GM21825 (cell line): Measurements from ENCODE around the gene BATF.
A peak's percentile ranks its signal among the peaks of the same experiment; 100 is the strongest.

Experiments used
- ATAC-seq: cut with Tn5 transposase; IDR thresholded peaks from one replicate; pipeline ENCODE4 v1.9.1; 2021; ENCODE audit warnings: mild to moderate bottlenecking, moderate library complexity; ENCODE audit not compliant: unreplicated experiment

The BATF gene

DNA sequence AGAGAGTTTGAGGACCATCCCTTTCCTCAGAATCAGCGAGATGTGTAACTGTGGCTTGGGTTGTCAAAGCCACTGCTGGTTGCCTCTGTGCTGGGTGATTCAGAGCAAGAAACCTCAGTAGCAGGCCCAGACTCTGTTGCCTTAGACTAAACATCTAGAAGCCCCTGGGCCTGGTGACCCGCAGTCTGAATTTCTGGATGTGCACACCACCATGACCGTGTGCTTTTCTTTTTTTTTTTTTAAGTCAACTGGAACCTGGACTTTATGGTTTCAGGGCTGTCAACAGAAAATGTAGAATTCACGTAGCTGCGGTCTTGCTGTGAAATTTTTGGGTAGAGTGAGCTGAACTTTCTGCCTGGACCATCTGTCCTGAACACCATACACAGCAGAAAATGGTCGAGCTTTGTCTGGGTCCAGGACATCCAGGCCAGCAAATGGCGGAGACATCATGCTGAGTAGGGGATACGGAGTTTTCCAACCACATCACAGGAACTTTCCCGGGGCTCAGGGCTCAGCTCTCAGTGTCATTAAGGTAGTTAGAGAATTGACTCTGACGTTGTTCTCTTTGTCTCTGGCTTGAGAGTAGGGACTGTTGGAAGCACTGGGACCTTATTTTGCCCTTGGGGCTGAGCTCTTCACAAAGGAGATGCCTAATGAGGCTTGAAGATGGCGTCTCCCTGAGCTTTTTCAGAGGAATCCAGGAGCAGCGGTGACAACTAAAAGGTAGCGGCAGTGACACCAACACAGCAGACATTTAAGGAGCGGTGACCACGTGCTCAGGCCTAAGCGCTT is 23.0 kb upstream of the BATF start:
- peak; percentile 71 for ATAC-seq

DNA sequence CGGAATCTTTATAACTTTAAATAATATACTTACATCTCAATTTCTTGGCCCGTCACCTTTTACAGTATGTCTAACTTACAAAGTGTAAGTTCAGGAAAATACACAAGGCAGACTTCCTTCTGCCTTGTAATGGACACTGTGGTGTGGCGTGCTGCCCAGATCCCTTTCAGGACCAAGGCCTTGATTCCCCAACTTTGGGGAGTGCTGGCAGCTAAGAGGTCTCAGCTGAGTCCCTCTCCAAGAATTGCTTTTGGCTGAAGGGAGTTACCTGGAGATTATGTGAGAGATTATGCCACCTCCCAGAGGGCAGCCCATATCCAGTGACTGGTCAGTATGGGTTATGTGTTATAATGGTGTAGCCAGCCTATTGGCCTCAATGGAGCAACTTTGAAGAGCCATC is 21.2 kb upstream of the BATF start:
- no peak for ATAC-seq

DNA sequence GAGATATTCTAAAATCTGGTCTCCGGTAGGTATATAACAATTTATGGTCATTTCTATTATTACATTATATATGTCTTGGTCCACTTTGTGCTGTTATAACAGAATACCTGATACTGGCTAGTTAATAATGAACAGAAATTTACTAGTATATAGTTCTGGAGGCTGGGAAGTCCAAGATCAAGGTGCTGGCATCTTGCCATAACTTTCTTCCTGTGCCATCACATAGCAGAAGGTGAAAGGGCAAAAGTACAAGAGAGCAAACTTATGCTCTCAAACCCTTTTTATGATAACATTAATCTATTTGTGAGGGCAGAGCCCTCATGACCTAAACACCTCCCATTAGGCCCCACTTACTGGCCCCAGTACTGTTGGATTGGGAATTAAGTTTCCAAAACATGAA is 17.9 kb upstream of the BATF start:
- ATAC-seq: no peak

DNA sequence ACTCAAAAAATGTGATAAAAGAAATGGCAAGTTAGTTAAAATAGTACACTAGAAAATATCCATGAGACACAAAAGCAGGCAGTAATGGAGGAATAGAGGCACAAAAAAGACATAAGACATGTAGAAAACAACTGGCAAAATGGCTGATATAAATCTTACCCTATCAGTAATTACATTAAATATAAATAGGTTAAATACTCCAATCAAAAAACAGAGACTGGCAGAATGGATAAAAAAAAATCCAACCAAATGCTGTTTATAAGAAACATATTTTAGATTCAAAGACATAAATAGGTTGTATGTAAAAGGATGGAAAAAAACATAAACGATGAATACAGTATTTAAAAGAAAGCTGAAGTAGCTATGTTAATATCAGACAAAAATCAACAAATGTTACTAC is 15.3 kb upstream of the BATF start:
- ATAC-seq: no peak

DNA sequence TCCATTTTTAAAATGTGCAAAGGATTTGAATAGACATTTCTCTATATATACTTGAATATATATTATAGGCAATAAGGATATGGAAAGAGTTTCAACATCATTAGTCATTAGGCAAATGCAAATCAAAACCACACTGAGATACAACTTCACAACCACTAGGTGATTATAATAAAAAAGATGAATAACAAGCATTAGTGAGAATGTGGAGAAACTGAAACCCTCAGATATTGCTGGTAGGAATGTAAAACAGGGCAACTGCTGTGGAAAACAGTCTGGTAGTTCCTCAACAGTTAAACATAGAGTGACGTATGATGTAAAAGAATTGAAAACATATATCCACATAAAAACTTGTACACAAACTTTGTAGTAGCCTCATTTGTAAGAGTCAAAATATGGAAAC is 11.7 kb upstream of the BATF start:
- ATAC-seq: no peak

DNA sequence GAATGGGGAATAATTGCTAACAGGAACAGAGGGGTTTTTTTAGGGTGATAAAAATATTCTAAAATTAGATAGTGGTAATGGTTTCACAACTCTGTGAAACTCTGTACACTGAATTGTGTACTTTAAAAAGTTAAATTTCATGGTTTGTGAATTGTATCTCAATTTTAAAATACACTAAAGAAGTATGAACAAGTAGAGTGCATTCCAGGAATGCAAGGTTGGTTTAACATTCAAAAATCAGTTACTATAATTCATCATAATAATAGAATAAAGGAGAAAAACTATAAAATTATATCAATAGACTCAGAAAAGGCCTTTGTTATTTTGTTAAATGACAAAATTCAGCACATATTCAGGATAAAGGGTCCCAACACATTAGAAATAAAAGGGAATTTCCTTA is 11.1 kb upstream of the BATF start:
- no peak for ATAC-seq

DNA sequence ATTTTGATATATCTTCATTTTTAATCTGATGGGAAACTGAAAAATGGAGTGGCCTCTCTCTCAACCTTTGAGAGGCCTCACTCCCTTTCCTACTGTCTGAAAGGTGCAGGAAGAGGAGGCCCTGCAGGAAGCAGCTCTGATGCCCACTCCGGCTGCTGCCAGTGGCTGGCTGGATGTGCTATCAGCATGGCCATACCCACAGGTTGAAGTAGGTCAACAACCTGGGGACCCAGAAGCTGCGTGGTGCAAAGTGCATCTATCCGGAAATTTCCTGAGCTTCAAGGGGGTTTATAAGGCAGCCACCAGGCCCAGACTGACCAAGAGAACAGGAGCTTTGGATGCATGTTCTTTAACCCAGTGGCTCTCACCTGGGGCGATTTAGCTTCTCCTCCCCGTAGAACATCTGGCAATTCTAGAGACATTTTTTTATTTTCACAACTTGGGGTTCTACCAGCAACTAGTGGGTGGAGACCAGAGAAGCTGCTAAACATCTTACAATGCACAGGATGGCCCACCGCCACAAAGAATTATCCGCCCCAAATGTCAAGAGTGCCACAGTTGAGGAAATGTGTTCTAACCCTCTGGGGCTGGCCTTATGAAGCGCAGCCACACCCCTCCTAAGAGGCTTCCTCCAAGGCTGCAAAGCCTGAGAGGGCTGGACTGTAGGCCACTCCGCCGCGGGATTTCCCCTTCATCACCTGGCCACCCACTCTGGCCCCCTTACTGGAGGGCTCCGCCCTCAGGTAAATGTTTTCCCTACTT is 8.2 kb upstream of the BATF start:
- ATAC-seq: peak; percentile 24

DNA sequence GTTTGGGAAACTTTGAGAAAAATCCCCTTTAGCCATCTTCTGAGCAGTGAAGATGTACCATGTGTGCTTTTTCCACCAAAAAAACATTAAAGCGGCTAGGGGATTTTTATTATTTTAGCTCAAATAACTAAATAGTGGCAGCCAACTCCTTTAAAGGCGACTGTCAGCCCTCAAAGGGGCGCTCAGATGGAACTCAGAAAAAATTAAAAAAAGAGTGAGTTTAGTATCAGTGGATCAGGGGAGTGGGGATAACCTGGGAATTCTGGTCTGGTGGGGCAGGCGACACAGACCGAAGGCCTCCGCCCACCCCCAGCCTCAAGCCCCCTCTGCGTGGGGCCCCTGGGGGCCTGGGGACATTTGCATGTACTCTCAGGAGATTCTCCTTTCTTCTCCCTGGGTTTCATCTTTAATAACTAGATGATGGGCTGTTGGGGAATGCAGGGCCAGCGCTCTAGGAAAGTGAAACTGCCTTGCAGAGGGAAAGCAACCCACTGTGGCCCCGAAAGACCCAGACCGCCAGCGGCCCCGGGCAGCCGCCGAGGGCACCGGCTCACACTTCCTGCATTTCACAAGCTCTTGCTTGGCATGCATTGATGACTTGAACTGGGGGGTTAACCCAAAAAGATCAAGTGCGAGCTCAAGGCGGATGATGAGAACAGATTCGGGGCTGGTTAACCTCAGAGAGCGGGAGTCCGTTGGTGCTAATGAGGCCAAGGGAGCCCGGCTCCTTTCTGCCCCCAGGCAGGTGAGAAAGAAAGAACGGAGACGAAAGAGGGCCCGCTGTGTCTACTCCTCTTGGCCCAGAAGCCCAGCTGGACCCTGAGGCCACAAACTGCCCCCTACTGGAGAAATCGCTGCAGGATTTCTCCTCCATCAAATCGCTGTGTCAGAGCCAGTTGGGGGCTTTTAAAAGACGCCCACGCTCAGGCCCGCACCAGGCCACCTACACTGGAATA is 7.3 kb upstream of the BATF start:
- peak; percentile 50 for ATAC-seq

DNA sequence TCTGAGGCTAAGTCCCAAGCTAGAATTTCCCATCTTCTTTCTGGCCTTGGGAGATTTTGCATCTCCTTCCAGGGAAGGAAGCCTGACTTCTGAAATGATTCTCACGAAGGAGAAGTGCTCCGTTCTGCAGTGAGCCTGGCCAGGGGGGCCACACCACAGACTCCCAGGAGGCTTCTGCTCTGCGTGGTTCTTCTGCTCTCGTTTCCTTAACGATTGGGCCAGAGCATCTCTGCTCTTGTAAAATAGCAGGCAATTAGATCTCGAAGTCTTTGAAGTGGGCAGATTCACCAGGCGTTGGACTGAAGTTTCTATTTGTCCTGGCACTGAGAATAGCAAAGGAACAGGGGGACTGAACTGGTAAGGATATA is 6.7 kb upstream of the BATF start:
- ATAC-seq: peak; percentile 38

DNA sequence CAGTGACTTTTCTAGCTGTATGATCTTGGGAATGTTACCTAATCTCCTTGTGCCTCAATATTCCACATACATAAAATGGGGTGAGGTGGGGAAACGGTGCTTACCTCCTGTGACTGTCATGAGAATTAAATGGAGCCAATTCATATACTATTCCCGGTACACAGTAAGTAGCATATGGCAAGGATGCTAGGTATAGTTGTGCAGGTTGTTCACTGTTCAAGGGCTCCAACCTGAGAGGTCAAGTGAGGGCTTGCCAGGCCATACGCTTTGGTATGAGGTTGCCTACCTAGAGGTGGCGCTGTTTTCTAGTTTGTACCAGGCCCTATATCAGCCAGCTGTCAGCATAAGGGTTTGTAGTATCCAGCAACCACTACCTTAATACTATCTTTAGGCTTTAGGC is 3.6 kb upstream of the BATF start:
- no peak for ATAC-seq

DNA sequence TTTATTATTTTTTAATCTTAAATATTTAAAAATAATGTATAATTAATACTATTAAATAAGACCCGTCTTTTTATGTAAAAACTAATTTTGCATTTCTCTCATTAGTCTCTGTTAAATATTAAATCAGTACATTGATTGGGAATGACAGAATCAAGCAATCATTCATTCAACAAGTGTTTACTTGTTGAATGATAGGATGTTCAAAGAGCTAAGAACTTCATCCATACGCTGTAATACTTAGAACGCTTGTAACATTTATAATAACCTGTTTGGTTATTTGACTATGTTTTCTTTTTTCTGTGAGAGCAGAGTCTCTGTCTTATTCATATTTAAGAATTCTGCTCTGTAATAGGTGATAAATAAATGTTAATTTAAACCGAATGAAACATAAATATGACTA is 2.9 kb upstream of the BATF start:
- no peak for ATAC-seq

DNA sequence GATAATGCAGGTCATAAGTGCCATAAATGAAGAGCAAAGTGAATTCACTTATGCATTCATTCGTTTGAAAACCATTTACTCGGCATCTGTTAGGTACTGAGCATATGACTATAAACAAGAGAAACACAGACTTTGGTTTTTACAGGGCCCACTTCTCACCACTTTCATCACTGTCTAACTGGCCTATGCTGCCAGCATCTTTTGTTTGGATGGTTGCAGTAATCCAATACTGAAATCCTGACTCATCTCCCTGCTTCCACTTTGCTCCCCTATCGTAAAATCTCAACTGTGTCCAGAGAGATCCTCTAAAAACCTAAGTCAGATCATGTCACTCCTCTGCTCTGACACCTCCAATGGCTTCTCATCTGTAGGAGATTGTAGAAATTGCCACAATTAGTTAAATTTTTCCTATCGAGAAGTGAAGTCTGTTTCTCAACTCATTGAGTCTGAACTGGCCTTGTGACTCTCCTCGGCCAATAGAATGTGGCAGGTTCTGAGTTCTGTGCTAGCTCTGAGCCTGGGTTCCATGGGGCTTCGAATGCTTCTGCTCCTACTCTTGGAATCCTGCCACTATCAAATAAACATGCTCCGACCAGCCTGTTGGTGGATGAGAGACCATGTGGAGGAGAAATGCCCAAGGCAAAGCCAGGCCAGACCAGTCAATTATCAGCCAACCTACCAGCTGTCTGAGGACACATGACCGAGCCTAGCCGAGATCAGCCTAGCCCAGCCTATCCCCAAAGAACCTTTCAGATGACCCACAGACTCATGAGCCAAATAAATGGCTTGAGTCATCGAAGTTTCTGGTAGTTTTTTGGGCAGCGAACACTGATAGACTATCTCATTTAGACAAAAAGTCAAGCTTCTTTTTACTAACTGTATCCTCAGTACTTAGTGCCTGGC is 2.2 kb upstream of the BATF start:
- ATAC-seq: no peak

DNA sequence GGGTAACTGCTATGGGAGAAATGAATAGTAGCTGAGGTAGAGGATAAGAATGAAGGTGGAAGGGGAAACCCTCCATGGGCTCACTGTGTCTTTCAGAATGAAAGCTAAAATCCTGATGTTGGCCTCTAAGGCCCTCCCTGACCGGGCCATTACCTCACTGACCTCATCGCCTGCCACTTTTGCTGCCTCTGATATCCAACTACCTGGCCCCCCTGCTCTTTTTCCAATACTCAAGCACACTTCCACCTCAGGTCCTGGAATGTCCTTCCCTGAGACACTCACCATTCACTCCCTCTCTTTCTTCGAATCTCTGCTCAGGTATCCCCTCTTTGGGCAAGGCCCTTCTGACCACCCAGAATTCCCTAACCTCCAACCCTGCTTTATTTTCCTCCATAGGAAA is 1.4 kb upstream of the BATF start:
- ATAC-seq: no peak

DNA sequence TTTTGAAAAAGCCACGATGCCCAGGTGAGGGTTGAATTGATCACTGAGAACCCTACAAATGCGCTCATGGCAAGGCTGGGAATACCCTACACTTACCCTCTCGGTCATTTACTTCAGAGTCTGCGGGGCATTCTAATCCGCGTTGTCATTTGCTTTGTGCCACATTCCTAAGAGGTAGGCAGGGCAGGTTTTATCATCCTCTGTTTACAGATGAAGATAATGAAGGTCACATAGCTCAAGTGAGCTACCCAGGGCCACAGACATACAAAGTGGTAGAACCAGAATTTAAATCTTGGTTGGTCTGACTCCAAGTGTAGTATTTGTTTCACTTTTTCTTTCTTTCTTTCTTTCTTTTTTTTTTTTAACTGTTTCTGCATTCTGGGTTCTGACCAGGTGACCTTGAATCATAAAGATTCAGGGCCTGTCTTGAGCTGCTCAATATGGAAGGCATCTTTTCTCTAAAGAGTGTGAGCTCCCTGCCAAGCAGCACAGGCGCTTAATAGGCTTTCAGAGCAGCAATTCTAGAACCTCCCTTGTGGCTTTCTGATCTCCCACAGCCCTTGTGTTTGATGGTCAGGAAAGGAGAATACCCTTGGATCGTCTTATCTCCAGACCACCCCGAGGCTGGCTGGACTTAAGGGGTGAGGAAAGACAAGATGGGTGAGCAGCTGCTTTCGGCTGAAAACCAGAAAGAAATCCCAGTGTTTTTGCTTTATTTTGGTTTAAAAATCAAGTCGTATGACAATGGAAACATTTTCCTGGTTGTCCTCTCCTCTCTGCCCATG is 662 bp upstream of the BATF start:
- peak; percentile 21 for ATAC-seq

DNA sequence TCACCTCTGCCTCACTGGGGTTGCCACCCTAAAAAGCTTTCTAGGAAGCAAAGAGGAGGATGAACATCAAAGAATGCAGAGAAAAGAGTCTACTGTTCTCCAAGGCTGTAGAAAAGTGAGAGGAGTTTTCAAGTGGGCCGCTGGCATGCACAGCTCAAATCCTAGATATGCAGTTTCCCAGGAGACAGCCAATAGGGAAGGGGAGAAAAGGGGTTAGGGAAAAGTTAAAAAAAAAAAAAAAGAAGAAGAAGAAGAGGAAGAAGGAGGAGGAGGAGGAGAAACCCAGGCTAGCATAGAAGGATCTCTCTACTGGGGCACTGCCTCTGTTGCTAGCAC is 682 bp downstream of the BATF start:
- ATAC-seq: no peak

DNA sequence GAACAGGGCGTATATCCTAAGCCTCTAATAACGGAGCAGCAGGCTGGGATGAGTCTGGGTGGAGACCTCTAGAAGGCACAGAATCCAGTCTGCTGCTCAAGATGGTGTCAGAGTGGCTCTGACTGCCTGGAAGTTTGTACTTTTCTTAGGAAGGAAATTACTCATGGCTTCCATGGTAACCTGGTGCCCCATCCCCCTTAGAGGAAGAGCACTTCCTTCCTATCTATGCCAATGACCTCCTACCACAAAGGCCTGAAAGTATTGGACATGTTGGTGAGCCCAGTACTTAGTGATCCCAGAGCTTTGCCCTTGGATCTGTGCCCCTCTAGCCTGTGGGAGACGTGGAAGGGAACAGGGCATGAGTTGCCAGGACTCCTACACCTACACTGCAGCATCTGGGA is 1.5 kb downstream of the BATF start:
- no peak for ATAC-seq

DNA sequence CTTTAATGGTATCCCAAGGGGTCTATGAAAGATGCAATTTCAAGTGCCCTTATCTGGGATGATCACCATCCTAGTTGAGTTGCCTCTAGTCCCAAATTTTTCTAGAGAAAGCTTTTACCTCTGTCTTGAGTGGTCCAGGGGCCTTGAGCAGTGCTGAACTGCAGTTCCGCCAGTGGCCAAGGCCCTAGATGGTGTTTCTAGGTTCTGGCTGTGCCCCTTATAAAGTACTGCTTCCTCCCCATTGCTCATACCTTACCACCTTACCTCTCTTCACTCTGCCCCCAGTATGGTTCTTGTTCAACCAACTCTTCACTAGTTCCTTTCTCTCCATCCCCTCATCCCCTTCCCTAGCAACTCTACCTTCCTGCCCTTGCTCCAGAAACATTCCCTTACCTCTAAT is 3.7 kb downstream of the BATF start:
- no peak for ATAC-seq

DNA sequence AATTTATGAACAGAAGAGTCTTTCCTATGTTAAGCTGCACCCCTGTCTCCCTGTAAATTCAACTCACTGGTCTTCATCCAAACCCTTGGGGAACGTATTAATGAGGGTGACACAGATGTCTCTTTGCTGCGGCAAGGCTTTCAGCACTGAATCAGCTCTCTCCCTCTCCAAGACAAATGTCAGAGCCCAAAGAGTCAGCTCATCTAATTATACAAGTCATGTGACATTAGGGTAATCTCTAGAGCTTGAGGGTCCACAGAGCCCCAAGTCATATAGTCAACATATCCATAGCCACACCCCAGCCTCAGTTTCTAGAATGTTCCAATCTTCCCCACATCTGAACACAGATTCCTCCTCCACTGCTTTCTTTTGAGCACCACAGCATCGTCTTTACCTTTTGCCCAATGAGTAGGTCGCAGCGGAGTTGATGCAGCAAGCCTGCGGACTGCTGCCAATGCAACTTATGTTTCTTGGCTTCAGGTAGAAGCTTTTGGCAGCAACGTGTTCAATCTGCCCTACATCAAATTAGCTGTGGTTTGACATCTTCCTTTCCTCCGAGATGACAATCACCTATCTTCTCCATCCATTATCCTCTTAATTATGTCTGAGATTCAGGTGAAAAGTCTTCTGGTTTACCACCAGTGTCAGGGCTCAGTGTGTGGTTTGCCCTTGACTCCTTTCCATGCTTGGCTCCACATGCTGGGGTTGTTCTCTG is 5.3 kb downstream of the BATF start:
- ATAC-seq: no peak

DNA sequence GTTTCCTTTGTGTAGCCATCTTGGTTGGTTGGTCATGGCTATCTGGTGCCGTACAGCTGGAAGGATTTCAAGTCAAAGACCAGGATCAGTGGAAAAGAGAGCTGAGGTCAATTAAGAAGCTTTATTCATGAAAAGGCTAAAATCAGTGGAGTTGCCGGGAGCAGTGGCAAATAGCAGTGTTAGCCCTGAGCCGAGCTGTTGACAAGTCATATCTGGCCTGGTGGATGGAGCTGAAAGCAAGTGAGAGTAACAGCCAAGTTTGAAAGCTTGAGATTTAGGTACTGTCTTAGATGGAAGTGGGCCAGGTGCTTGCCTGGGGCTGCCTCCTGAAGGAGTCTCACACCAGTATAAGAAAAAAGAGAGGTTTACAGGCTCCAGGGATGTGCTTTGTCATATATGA is 9.0 kb downstream of the BATF start:
- ATAC-seq: no peak
